ENCODE data around the gene VAMP4.

DNA sequence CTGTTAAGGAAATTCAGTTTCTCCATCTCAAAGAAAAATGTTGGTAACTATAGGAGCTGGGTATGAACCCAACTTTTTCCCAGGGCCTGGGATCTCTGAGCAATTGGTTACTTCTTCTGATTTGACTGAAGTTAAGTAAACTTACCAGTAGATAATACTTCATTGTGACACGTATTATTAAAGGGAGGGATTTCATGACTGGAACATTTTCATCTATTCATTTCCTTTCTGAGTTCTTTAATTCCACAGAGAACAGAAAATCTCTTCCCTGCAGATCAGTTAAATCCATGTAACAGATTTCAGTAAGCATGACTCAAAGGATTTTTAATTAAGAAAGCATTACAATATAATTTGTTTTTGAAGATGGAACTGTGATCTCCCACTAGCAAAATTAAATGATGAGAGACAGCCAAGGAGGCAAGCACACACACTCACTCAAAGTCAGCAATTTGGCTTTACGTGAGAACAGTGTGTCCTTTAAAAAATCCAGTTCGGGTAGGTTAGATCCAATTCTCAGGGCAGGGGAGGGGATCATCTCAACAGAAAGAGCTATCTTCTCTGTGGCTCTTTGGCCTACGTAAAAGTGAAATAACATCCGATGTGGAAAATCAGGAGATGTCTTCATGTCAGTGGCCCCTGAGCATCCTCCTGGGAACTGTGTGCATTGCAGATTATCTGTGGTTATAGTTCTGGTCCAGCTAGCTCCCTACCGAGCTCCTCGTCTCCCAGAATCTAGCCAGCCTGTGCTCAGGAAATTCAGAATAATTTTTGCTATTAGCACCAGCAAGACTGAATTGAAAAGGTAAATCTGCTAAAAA, 78.6 kb downstream of the VAMP4 start:
- TF ChIP-seq, protein P1, sequence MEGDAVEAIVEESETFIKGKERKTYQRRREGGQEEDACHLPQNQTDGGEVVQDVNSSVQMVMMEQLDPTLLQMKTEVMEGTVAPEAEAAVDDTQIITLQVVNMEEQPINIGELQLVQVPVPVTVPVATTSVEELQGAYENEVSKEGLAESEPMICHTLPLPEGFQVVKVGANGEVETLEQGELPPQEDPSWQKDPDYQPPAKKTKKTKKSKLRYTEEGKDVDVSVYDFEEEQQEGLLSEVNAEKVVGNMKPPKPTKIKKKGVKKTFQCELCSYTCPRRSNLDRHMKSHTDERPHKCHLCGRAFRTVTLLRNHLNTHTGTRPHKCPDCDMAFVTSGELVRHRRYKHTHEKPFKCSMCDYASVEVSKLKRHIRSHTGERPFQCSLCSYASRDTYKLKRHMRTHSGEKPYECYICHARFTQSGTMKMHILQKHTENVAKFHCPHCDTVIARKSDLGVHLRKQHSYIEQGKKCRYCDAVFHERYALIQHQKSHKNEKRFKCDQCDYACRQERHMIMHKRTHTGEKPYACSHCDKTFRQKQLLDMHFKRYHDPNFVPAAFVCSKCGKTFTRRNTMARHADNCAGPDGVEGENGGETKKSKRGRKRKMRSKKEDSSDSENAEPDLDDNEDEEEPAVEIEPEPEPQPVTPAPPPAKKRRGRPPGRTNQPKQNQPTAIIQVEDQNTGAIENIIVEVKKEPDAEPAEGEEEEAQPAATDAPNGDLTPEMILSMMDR (IDR thresholded peaks at IDR 0.05; ENCODE audit: low read length), result no peak
- TF ChIP-seq EZH2 (optimal IDR thresholded peaks at IDR 0.05; ENCODE audit: low read depth, low read length), result no peak

Data from MM.1S (cell line).